G401.6 (cell line): Measurements from ENCODE around the gene PHKG1.
"Not testable (repeated sequence)": the region's sequence is repeated elsewhere in the genome, so short reads cannot be mapped to it uniquely, and the experiment has no call there.

ENCODE experiments used
- FAIRE-seq: peaks from 2 replicates; lab custom pipeline; 2012; peaks lifted over from hg19 to GRCh38; lab: Jason Lieb, UNC

Gene PHKG1

DNA sequence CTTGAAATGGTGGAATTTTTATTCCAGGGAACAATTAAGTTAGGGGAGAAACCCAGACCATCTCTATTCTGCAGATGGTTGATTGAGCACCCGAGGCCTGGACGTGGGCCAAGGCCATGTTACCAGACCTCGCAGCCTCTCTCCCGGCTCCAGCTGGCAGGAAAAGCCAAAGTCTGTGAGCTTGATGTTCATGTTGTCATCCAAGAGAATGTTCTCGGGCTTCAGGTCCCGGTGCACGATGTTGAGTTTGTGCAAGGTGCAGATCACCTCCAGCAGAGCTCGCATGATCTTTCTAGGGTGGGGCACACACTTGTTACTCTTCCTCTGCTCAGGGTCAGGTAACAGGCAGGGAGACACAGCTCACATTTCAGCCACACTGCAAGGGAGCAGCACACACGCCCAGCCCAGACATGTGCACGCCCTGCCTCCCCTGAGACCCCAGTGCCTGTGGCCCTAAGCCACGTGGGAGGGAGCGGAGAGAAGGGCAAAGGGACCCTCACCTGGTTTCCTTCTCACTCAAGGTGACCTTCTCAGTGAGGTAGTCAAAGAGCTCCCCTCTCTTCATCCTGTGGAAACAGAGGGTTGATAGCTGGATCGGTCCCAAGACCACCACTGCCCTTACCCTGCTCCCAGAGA, 9.5 kb downstream of the PHKG1 start:
- no peak for FAIRE-seq

DNA sequence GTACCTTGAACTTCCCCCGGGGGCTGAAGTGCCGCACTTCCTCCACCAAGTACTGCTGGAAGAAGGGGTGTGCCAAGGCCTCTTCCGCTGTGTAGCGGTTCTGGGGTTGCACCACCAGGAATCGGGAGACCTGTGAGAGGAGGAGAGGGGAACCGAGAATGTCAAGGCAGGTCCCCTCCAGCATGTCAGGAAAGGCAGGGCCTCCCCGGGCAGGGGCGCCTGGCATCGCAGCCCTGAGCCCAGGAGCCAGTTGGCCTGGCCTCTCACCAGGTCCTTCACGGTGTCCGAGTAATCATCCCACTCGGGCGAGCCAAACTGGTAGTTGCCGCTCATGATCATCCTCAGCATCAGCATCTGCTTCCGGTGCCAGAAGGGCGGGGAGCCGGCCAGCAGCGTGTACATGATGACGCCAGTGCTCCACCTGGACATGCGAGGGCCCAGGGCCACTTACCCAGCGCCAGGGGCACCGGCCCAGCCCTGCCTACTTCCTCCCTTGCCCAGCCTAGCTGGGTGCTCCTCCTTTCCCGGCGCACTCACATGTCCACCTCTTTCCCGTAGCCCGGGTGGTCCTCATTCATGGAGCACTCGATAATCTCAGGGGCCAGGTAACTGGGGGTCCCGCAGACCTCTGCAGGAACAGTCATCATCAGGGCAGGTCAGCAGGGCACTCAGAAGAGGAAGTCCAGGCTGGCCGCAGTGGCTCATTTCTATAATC, 11.0 kb downstream of the PHKG1 start:
- no peak for FAIRE-seq

DNA sequence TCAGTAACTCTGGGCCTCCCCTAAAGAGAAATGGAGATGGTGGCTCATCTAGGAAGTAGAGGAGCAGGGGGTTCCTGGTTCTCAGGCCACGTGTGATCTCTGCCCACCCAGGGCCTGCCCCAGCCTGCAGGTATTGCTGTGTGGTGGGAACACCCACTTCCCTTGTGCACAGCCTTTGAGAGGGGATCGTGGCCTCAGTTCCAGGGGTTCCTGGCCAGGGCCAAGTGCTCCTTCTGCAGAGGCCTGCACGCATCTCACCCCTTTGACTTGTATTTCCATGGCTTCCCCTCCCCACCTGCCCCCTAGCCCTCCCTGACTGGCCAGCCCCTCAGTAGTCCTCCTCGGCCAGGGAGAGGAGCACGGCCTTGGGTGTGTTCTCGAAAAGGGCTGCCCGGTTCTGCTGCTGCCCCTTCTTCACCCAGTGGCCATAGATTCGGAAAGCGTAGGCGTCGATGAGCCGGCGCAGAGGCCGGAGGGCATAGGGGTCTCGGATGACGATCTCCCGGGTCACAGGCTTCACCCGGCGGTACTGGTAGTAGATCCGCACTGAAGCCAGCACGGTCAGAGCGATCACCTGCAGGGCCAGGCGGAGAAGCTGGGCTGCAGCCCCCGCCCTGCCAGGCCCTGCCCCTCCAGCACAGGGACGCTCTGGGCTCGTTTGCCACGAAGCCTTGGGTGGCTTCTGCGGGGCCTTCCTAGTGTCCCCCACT, 11.9 kb downstream of the PHKG1 start:
- not testable (repeated sequence) for FAIRE-seq

GRCh38 chr7:56079450-56080185, 13.1 kb downstream of the PHKG1 start:
- no peak for FAIRE-seq

- FAIRE-seq = no peak
These were observed 14.6 kb downstream of the PHKG1 start for GRCh38 chr7:56078196-56078595.

DNA sequence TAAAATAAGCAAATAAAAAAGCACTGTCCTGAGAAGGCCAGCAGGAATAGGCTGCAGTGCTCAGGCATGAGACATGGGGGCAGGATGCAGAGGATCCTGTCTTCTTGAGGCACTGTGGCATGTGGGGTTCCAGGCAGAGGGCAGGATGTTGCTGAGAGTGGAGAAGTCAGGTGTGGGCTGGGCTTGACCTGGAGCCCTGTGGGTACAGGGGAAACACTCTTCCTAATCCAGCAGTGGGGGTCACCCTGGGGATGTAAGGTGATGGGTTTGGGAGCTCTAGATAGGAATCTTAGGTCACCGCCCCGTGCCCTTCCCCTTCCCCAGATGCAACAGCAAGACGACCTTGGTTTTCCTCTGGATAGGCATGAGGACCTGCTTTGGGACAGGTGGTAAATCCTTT, 15.1 kb downstream of the PHKG1 start:
- no peak for FAIRE-seq

- peak; percentile 42 for FAIRE-seq
These were observed 18.4 kb downstream of the PHKG1 start for GRCh38 chr7:56074371-56074791.

GRCh38 chr7:56066376-56066775, 26.4 kb downstream of the PHKG1 start:
- not testable (repeated sequence) for FAIRE-seq

- no peak for FAIRE-seq
These were observed 28.7 kb downstream of the PHKG1 start, which contains the start of gene SUMF2 for GRCh38 chr7:56063882-56064625. Gene SUMF2, plus strand, starts transcription at chr7:56064286. Its CDS starts 26 bp downstream, at chr7:56064312.

DNA sequence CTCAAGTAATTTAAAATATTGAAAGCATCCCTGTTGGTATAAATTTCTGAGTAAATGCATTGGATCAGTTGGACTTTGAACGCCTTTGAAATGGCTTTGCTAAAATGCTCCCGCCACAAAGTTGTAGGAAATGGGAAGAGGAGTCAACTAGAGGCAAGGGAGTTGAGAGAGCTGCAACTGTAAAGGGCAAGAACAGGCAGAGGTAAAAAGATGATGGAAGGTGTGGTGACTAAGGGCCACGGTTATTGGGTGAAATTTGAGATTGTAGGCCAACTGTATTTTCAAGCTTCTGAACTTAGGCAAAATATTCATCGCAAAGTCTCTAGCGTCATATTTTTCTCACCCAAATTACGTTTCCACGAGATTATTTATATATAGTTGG, 29.3 kb downstream of the PHKG1 start:
- peak; percentile 88 for FAIRE-seq

- FAIRE-seq = peak; percentile 56
These were observed 30.4 kb downstream of the PHKG1 start for GRCh38 chr7:56062382-56062781.

GRCh38 chr7:56053993-56054392, 38.8 kb downstream of the PHKG1 start:
- no peak for FAIRE-seq

DNA sequence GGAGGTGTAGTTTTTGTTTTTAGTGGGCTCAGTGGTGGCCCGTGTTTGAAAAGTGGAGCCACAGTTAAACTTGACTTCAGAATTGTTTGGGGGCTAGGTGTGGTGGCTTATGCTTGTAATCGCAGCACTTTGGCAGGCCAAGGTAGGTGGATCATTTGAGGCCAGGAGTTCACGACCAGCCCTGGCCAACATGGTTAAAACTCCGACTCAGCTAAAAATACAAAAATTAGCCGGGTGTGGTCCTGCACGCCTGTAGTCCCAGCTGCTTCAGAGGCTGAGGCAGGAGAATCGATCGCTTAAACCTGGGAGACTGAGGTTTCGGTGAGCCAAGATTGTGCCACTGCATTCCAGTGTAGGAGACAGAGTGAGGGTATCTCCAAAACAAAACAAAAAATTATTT, 39.4 kb downstream of the PHKG1 start:
- FAIRE-seq = no peak

DNA sequence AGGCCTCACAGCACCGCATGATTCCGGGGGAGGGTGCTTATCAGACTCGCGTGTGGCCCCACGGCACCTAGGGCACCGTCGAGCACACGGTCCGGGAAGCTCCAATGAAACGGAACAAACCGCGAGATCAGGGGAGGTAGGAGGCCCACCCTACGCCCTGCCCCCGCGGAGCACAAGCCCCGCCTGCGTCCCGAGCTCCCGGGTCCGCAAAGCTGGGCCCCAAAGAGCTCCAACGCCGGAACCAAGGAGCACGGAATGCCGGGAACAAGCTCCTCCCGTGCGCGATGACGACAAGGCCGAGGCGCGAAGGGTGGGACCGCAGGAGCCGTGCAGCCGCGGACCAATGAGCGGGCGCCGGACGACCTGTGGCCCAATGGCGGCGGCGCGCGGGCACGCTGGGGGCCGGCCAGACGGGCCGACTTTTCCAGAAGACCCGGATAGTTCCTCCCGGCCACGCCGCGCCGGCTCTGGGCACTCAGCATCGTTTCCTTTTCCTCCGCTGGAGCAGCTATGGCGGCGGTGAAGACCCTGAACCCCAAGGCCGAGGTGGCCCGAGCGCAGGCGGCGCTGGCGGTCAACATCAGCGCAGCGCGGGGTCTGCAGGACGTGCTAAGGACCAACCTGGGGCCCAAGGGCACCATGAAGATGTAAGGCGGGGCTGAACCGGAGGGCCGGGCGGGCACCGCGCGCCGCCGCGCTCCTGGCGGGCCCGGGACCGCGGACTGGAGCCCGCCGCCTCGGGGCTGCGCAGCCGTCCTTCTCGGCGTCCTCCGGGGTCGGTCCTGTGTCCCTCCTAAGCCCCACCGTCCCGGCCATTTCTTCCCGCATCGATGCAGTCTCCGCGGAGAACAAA, 41.2 kb downstream of the PHKG1 start, which contains the start of the genes CCT6A and PSPH:
Gene CCT6A, plus strand, starts transcription at position 427 of the 853 bp plus-strand sequence. Its CDS starts 84 bp downstream, at position 511.
Gene PSPH, minus strand, starts transcription at position 106 of the 853 bp plus-strand sequence. CDS start 30,232 bp downstream, outside the sequence.
- FAIRE-seq = peak; percentile 95

DNA sequence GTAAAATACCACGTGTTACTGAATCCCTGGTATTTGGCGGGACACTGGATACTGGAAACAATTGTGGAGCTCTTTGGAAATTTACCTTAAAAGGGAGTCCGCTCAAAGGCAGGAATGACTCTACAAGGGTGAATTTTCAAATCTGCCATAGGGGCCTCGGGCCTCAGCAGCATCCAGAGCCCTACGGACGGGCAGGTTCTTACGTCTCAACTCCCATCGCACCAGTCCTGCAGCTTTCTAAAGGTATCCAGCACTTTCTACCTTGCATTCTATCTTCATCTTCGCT, 41.8 kb downstream of the PHKG1 start:
- FAIRE-seq = no peak

DNA sequence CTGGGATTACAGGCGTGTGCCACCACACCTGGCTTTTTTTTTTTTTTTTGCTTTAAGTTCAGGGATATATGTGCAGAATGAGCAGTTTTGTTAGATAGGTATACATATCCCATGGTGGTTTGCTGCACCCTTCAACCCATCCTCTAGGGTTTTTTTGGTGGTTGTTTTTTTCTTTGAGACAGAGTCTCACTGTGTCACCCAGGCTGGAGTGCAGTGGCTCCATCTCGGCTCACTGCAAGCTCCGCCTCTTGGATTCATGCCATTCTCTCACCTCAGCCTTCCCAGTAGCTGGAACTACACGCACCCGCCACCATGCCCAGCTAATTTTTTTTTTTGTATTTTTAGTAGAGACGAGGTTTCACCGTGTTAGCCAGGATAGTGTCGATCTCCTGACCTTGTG, 44.0 kb downstream of the PHKG1 start:
- not testable (repeated sequence) for FAIRE-seq

DNA sequence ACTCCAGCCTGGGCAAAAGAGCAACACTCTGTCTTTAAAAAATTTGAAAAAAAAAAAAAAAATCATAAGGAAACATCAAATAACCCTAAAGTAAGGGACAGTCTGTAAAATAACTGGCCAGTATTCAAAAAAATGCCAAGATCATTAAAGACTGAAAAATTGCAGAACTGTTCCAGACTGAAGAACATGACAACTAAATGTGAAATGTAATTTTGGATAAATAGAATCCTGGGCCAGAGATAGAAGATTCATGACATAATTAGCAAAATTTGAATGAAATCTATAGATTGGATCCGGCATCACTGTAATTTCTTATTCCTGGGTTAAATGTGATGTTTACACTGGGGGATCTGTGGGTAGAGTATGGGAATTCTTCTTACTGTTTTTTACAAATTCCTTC, 44.5 kb downstream of the PHKG1 start:
- no peak for FAIRE-seq

DNA sequence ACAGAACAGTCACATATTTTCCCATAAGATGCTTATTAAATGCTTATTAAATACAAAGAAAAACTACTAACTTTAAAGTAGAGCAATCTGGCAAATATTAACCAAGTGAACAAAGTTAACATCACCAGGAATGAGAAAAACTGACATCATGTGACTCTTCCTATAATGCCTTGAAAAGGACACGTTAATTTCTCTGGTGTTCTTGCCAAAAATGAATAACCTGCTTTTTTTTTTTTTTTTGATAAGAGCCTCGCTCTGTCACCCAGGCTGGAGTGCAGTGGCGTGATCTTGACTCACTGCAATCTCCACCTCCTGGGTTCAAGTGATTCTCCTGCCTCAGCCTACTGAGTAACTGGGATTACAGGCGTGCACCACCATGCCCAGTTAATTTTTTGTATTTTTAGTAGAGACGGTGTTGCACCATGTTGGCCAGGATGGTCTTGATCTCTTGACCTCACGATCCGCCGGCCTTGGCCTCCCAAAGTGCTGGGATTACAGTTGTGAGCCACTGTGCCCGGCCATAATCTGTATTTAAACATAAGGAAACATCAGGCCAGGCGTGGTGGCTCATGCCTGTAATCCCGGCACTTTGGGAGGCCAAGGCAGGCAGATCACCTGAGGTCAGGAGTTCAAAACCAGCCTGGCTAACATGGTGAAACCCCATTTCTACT, 45.2 kb downstream of the PHKG1 start:
- not testable (repeated sequence) for FAIRE-seq

DNA sequence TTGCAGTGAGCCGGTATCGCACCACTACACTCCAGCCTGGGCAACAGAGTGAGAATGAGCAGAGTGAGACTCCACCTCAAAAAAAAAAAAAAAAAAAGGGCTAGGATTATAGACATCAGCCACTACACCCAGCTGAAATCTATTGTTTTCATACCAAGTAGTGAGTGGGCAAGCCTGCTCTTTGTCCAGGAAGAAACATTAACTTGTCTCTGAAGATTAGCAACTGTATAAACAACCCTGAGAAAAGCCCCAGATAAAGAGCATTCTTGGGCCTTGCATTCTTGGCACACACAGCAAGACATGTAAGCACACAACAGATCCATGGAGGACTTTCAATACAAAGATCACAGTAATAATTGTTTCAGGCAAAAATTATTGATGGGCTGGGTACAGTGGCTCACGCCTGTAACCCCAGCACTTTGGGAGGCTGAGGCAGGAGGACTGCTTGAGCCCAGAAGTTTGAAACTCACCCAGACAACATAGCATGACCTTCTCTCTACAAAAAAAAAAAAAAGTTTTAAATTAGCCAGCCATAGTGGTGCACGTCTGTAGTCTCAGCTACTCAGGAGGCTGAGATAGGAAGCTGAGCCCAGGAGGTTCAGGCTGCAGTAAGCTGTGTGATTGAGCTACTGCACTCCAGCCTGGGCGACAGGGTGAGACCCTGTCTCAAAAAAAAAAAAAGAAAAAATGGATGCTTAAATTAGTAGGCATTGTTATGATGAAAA, 45.9 kb downstream of the PHKG1 start:
- no peak for FAIRE-seq

- FAIRE-seq = not testable (repeated sequence)
These were observed 47.0 kb downstream of the PHKG1 start for GRCh38 chr7:56045758-56046157.
